ENCODE results near the gene GPR12. TPM values are rescaled to one million over a fixed set of nuclear protein-coding genes. Genes with fewer than 3 reads are reported as not detected.
A peak's percentile ranks its signal among the peaks of the same experiment; 100 is the strongest.

GPR12 gene
- total RNA-seq, 2 donors from 2014 or later, result not detected

- Histone ChIP-seq H3K27ac (ENCODE audit: low read depth, low read length) (no peak overlapping the region), H3K4me3 (ENCODE audit: low read length) (no peak overlapping the region), H3K36me3 (ENCODE audit: control insufficient read depth, insufficient read depth, low read length) (no peaks in the 10 kb centered on the region), H3K9ac (ENCODE audit: extremely low read depth, low read length, poor library complexity, severe bottlenecking) (no peak overlapping the region), H3K27me3 (ENCODE audit: control insufficient read depth, insufficient read depth, low read length, poor library complexity, severe bottlenecking) (peaks cover 12% of the 10 kb centered on the region), H3K9me3 (ENCODE audit: control insufficient read depth, low read length) (no peaks in the 10 kb centered on the region), H3K4me1 (ENCODE audit: control insufficient read depth, insufficient read depth, low read length) (no peaks in the 10 kb centered on the region)
- H3K9me3 Mint-ChIP-seq, result no peaks in the 10 kb centered on the region
- H3K27ac Mint-ChIP-seq, result no peak overlapping the region
- no peaks in the 10 kb centered on the region for H3K4me1 Mint-ChIP-seq
- TF ChIP-seq CTCF (conservative IDR thresholded peaks at IDR 0.05), result no peak
- H3K36me3 Mint-ChIP-seq (ENCODE audit: low read depth), result no peaks in the 10 kb centered on the region
- no peak overlapping the region for H3K4me3 Mint-ChIP-seq
- peaks cover 24% of the 10 kb centered on the region for H3K27me3 Mint-ChIP-seq (ENCODE audit: insufficient read depth)
- WGBS, 2 experiments (ENCODE audit: insufficient coverage in 1 of 2, insufficient read length in 1 of 2), result 84 to 94% methylated on average over 2 of the region's 3 CpGs
- DNase-seq, result no peak
Observed at GRCh38 chr13:26749905-26750304, 10.7 kb downstream of the GPR12 start.

GRCh38 chr13:26749285-26749684 is 11.3 kb downstream of the GPR12 start:
- Mint-ChIP-seq H3K4me3 (no peak overlapping the region), H3K27ac (no peak overlapping the region), H3K36me3 (ENCODE audit: low read depth) (no peaks in the 10 kb centered on the region), H3K9me3 (no peaks in the 10 kb centered on the region), H3K27me3 (ENCODE audit: insufficient read depth) (peaks cover 27% of the 10 kb centered on the region), H3K4me1 (no peaks in the 10 kb centered on the region)
- H3K27ac ChIP-seq (ENCODE audit: low read depth, low read length), result no peak overlapping the region
- H3K4me1 ChIP-seq (ENCODE audit: control insufficient read depth, insufficient read depth, low read length), result no peaks in the 10 kb centered on the region
- peaks cover 12% of the 10 kb centered on the region for H3K27me3 ChIP-seq (ENCODE audit: control insufficient read depth, insufficient read depth, low read length, poor library complexity, severe bottlenecking)
- peak; percentile 72 for DNase-seq
- TF ChIP-seq CTCF (conservative IDR thresholded peaks at IDR 0.05), result no peak
- 57 to 71% methylated on average over 1 to 5 of the region's 8 CpGs for WGBS, 2 experiments (ENCODE audit: insufficient coverage in 1 of 2, insufficient read length in 1 of 2)
- H3K4me3 ChIP-seq (ENCODE audit: low read length), result no peak overlapping the region
- H3K9ac ChIP-seq (ENCODE audit: extremely low read depth, low read length, poor library complexity, severe bottlenecking), result no peak overlapping the region
- H3K36me3 ChIP-seq (ENCODE audit: control insufficient read depth, insufficient read depth, low read length), result no peaks in the 10 kb centered on the region
- H3K9me3 ChIP-seq (ENCODE audit: control insufficient read depth, low read length), result no peaks in the 10 kb centered on the region

GRCh38 chr13:26747706-26748105 is 12.9 kb downstream of the GPR12 start:
- no peaks in the 10 kb centered on the region for H3K9me3 Mint-ChIP-seq
- H3K36me3 Mint-ChIP-seq (ENCODE audit: low read depth), result no peaks in the 10 kb centered on the region
- no peak overlapping the region for H3K9ac ChIP-seq (ENCODE audit: extremely low read depth, low read length, poor library complexity, severe bottlenecking)
- no peak overlapping the region for H3K4me3 Mint-ChIP-seq
- no peak for DNase-seq
- H3K4me1 Mint-ChIP-seq, result no peaks in the 10 kb centered on the region
- H3K9me3 ChIP-seq (ENCODE audit: control insufficient read depth, low read length), result no peaks in the 10 kb centered on the region
- no peak for TF ChIP-seq CTCF (conservative IDR thresholded peaks at IDR 0.05)
- H3K27me3 Mint-ChIP-seq (ENCODE audit: insufficient read depth), result peaks cover 37% of the 10 kb centered on the region
- no peaks in the 10 kb centered on the region for H3K4me1 ChIP-seq (ENCODE audit: control insufficient read depth, insufficient read depth, low read length)
- no peak overlapping the region for H3K4me3 ChIP-seq (ENCODE audit: low read length)
- H3K27ac ChIP-seq (ENCODE audit: low read depth, low read length), result no peak overlapping the region
- peaks cover 17% of the 10 kb centered on the region for H3K27me3 ChIP-seq (ENCODE audit: control insufficient read depth, insufficient read depth, low read length, poor library complexity, severe bottlenecking)
- 78 to 82% methylated on average over 2 of the region's 2 CpGs for WGBS, 2 experiments (ENCODE audit: insufficient coverage in 1 of 2, insufficient read length in 1 of 2)
- no peak overlapping the region for H3K27ac Mint-ChIP-seq
- H3K36me3 ChIP-seq (ENCODE audit: control insufficient read depth, insufficient read depth, low read length), result no peaks in the 10 kb centered on the region

Measured in endodermal cell (in vitro differentiated cells).